Activated CD4-positive, alpha-beta T cell treated with anti-CD3 and anti-CD28 coated beads, Interleukin-2, amount 50 U/mL, for 24 hours (primary cell): ENCODE measurements around the gene PIEZO1.
"Not testable (repeated sequence)": the region's sequence is repeated elsewhere in the genome, so short reads cannot be mapped to it uniquely, and the experiment has no call there.

ENCODE experiments used
- DNase-seq, 2 donors: peaks; one replicate each; pipeline ENCODE4 v3.0.0-alpha.2; 2020; ENCODE audit warnings: low read depth in 1 of 2, low spot score in 1 of 2

The PIEZO1 gene

DNA sequence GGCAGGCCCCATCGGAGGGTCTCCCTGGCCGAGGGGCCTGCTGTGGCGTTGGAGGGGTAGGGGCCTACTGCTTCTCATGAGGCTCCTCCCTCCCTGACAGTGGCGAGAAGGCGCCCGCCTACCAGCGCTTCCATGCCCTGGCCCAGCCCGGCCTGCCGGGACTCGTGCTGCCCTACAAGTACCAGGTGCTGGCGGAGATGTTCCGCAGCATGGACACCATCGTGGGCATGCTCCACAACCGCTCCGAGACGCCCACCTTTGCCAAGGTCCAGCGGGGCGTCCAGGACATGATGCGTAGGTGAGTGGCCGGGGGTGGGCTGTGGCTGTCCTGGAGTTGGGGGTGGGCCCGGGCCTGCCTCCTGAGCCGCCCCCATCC lies 20.3 kb upstream of the PIEZO1 start:
- no peak for DNase-seq

GRCh38 chr16:88804552-88805339 lies 19.7 kb upstream of the PIEZO1 start:
- DNase-seq, result no peak

DNA sequence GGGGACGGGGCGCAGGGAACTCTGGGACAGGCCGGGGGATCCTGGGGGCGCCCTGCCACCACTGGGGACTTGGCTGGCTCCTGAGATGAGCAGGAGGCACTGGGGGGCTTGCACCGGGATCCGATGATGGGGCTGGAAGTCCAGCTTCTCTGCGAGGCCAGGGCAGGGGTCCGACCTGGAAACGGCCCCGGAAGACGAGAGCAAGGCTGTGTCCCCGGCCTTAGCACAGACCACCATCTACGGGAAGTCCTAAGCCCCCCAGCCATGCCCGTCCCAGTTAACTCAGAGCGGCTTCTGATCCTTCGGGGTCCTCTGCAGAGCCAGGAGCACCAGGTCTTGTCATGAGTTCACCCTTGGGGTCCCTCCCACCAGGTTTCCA lies 19.1 kb upstream of the PIEZO1 start:
- no peak for DNase-seq

- DNase-seq, result peak; percentile 77 to 83
Measured at GRCh38 chr16:88803264-88803987, 18.4 kb upstream of the PIEZO1 start, which contains the start of gene CDT1. TSS of gene CDT1 (plus strand) at chr16:88803789. CDS start at chr16:88803832, 43 bp downstream.

DNA sequence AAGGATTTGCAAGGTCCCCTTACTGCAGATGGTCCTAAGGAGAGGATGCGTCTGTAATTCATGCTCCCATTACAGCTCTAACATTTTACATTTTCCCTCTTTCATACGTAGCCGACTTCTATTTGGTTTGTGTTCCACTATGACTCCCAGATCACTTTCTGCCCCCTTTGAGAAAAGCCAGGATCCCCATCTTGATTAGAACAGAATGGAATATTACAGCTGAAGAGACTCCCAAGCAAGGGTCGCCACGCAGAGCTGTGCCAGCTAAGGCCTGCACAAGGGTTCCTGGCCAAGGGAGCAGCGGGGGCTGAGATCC lies 15.2 kb upstream of the PIEZO1 start:
- no peak for DNase-seq

DNA sequence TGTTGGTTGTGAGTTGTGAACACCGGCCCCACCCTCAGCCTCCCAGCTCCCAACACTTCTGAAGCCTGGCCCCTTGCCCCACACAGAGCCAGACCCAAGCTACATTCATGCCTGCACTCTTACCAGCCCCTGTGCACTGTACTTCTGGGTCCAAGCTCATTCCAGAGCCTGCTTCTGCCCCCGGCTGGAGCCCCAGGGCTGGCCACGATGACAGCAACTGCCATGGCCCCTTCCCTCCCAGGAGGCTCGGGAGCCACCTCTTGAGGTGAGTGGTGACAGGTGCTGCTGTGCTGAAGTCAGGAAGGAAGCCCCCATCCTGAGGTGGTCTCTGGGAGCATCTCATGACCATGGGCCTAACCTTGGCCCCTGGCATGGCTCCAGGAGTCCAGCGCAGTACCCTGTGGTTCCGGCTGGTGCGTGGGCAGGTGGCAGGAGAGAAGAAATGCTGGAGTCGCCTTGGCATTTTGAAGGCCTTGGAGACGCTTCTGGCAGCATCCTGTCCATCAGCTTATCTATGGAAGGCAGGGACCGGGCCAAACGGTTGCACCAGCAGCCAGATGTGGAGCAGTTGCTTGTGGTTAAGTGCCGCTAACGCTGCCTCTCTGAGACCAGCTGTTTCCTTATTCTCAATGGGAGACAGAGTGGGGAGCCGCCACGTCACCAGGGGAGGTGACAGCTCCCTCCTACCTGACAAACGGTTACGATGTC lies 14.7 kb upstream of the PIEZO1 start:
- no peak for DNase-seq

GRCh38 chr16:88798772-88799455 lies 13.9 kb upstream of the PIEZO1 start:
- no peak for DNase-seq

- DNase-seq, result no peak
Measured at GRCh38 chr16:88798073-88798472, 13.1 kb upstream of the PIEZO1 start.

DNA sequence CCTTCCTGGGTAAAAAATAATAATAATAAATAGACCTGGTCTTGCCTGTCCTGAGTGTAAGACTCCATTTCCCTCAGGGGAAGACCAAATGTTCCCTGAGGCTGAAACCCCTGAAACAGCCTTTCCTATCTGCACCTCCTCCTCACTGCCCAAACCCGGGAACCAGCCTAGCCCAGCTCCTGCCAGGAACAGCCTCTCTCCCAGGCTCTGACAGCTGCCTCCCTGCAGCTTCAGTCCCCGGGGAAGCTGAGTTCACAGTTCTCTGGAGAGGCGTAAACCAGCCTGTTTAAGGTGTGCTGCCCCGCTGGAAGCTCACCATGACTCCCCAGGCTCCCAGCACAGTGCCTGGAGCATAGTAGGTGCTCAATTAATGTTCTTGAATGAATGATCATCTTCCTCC lies 11.3 kb upstream of the PIEZO1 start:
- DNase-seq, result no peak

GRCh38 chr16:88793251-88793954 lies 8.4 kb upstream of the PIEZO1 start:
- no peak for DNase-seq

DNA sequence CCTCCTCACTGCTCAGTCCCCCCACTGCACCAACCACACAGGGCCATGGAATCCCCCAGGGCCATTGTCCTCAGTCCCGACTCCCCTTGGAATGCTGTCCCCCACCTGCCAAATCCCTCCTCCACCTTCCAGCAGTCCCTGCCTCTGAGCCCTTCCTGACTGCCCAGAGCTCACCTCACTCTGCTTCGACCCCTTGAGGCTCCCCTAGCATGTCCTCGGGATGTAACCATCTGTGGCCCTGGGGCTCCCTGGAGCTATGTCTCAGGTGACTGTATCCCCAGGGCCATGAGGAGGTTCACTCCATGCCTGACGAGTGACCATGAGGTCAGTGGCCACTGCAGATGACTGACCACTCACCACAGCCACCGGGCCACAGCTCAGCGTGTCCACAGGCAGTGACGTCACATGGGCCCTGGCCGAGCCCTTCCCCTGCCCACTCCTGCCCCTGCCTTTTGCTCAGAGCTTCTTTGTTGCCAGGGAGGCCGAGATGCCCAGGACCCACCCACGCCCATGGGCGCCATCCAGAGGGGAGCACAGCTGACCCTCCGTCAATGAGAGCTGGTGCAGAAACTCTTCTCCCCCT lies 7.7 kb upstream of the PIEZO1 start:
- DNase-seq, result no peak

DNA sequence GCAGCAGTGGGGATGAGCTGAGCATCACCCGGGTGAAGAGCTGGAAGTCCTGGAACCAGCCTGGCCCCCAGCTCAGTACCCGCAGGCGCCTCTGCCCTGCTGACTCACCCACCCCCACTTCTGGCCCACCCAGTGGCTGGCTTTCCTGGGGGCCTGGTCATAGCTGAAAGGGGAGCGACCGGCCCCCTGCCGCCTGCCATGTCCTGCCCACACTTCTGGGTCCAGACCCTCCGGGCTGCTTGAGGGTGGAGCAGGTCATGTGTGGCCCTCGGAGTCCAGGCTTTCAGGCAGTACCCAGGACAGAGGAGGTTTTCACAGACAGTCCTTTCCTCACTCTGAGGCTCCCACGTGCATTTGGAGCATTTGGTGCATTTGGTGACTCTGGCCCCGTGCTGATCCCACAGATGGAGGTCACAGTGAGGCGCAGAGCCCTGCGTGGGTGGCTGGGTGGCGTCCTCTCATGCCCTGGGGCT lies 7.1 kb upstream of the PIEZO1 start:
- no peak for DNase-seq

DNA sequence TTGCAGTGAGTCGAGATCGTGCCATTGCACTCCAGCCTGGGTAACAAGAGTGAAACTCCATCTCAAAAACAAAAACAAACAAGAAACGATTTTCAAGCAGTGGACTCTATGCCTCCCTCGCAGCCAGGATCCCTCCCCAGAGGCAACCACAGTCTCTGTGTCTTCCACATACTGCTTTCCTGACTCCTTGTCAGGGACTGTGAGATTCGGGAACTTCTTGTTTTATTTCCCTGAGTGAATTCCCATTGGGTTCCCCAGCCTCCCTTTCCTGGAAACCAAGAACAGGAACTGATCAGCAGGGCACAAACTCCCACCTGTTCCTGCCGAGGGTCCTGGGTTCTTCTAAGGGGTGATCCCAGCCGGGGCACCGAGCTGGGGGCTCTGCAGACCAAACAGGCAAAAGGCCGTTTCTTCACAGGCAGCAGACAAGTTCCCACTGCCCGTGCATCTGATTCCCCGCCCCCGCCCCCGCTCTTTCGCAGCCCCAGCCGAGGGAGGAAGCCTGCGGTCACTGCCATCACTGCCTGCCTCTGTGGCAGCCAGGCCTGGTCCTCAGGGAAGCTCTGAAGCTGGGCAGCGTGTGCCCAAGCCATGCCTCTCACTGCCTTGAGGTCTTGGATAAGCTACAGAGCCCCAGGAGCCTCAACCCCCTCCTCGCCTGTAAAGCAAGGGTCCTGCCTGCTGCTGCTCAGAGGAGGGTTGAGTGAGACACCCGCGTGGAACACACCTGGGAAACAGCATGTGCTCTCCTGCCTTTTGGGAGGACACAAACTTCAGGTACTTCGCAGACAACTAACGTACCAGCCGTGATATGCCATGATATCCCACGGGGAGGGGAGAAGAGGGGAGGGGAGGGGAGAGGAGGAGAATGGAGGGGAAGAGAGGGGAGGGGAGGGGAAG lies 5.5 kb upstream of the PIEZO1 start:
- no peak for DNase-seq

DNA sequence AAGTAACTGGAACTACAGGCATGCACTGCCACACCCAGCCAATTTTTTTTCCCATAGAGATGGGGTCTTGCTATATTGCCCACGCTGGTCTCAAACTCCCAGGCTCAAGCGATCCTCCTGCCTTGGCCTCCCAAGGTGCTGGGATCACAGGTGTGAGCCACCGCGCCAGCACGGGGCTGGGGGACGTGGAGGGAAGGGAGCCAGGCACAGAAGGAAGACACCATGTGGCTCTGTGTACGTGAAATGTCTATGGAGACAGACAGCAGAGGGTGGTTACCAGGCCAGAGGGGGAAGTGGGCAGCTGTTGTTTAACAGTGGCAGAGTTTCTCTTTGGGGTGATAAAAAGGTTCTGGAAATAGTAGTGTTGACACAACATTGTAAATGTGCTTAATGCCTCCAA lies 4.6 kb upstream of the PIEZO1 start:
- no peak for DNase-seq

- not testable (repeated sequence) for DNase-seq
Measured at GRCh38 chr16:88788749-88789148, 3.7 kb upstream of the PIEZO1 start.

GRCh38 chr16:88787579-88788314 lies 2.7 kb upstream of the PIEZO1 start:
- no peak for DNase-seq

- no peak for DNase-seq
Measured at GRCh38 chr16:88784856-88785105, 239 bp downstream of the PIEZO1 start.

DNA sequence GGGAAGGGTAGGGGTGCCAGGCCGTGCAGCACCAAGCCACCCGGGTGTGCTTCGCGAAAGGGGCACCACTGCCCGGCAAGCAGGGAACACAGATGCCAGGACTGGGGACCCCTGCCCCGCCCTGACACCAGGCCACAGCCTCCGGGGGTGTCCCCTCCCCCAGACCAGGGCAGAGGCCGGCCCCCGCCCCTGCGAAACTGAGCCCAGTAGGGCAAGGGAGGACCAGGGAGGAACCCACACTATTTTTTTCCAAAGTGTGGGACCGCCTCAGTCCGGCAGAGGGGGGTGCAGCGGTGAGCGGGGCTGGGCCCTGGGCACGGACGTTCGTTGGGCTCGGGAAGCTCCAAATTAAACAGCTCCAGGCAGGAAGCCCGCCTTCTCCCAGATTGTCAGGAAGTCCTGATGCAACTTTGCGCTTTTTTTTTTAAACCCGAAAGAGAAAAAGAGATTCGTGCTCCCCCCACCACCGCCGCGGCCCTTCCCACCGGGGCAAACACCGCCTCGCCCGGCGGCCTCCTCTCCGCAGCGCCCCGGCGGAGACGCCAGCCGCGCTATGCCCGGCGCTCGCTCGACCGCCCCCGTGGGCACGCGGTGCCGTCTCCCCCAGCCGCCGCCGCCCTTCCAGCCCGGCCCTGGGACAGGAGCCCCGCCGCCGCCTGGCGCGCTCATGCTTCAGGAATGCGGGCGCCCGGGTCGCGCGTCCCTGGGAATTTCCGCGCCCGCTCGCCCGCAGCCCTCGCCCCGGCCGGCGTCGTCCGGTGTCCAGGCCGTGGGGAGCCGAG lies 755 bp downstream of the PIEZO1 start:
- DNase-seq, result no peak
